GM19395 (cell line): ENCODE data around the gene SGMS1.
"Not testable (repeated sequence)": the region's sequence is repeated elsewhere in the genome, so short reads cannot be mapped to it uniquely, and the experiment has no call there.

Experiments used
- ATAC-seq: cut with Tn5 transposase; IDR thresholded peaks from one replicate; pipeline ENCODE4 v1.9.1; 2021; ENCODE audit warnings: mild to moderate bottlenecking, moderate library complexity; ENCODE audit not compliant: unreplicated experiment

The SGMS1 gene

GRCh38 chr10:50623663-50624412 is at the start of gene SGMS1:
SGMS1 (minus strand) TSS chr10:50623956; CDS start chr10:50344114, 279,842 bp downstream.
- peak; percentile 30 for ATAC-seq

GRCh38 chr10:50672152-50672551 is 48.4 kb upstream of the SGMS1 start:
- ATAC-seq, result not testable (repeated sequence)

GRCh38 chr10:50671645-50672044 is 47.9 kb upstream of the SGMS1 start:
- not testable (repeated sequence) for ATAC-seq

GRCh38 chr10:50669957-50670356 is 46.2 kb upstream of the SGMS1 start:
- ATAC-seq, result not testable (repeated sequence)

GRCh38 chr10:50667353-50667752 is 43.6 kb upstream of the SGMS1 start:
- not testable (repeated sequence) for ATAC-seq

- ATAC-seq, result not testable (repeated sequence)
Measured at GRCh38 chr10:50662420-50662819, 38.7 kb upstream of the SGMS1 start.

- not testable (repeated sequence) for ATAC-seq
Measured at GRCh38 chr10:50661563-50661962, 37.8 kb upstream of the SGMS1 start.

GRCh38 chr10:50659865-50660730 is 36.3 kb upstream of the SGMS1 start:
- ATAC-seq, result peak; percentile 97

GRCh38 chr10:50659016-50659864 is 35.5 kb upstream of the SGMS1 start:
- not testable (repeated sequence) for ATAC-seq

GRCh38 chr10:50658165-50658564 is 34.4 kb upstream of the SGMS1 start:
- ATAC-seq, result no peak

- no peak for ATAC-seq
Measured at GRCh38 chr10:50653758-50654157, 30.0 kb upstream of the SGMS1 start.

GRCh38 chr10:50653142-50653541 is 29.4 kb upstream of the SGMS1 start:
- ATAC-seq, result no peak

GRCh38 chr10:50651808-50652207 is 28.1 kb upstream of the SGMS1 start:
- ATAC-seq, result no peak

- ATAC-seq, result no peak
Measured at GRCh38 chr10:50650481-50650880, 26.7 kb upstream of the SGMS1 start.

- ATAC-seq, result no peak
Measured at GRCh38 chr10:50648935-50649227, 25.1 kb upstream of the SGMS1 start.

GRCh38 chr10:50648089-50648934 is 24.6 kb upstream of the SGMS1 start:
- peak; percentile 88 for ATAC-seq

GRCh38 chr10:50647350-50647749 is 23.6 kb upstream of the SGMS1 start:
- ATAC-seq, result not testable (repeated sequence)

- ATAC-seq, result no peak
Measured at GRCh38 chr10:50645236-50645635, 21.5 kb upstream of the SGMS1 start.

- no peak for ATAC-seq
Measured at GRCh38 chr10:50641626-50642025, 17.9 kb upstream of the SGMS1 start.

- no peak for ATAC-seq
Measured at GRCh38 chr10:50640238-50640637, 16.5 kb upstream of the SGMS1 start.
